Ishikawa (cell line): ENCODE results near the gene GLIPR1.

ENCODE experiments used
- CEBPB ChIP-seq: IDR thresholded peaks from 2 replicates; pipeline ENCODE4 v1.6.1; 2012
- CREB1 ChIP-seq: IDR thresholded peaks from 2 replicates; pipeline ENCODE4 v1.6.1; 2012; ENCODE audit warnings: low read depth
- EGR1 ChIP-seq: IDR thresholded peaks from 2 replicates; pipeline ENCODE4 v1.6.1; 2012
- EP300 ChIP-seq: IDR thresholded peaks from 2 replicates; pipeline ENCODE4 v1.6.1; 2012; ENCODE audit warnings: borderline replicate concordance
- FOXM1 ChIP-seq: IDR thresholded peaks from 2 replicates; pipeline ENCODE4 v1.6.1; 2012; ENCODE audit warnings: low read depth, borderline replicate concordance
- NFIC ChIP-seq: IDR thresholded peaks from 2 replicates; pipeline ENCODE4 v1.6.1; 2012
- RAD21 ChIP-seq: IDR thresholded peaks from 2 replicates; pipeline ENCODE4 v1.6.1; 2012; ENCODE audit warnings: low read depth
- TAF1 ChIP-seq: IDR thresholded peaks from 2 replicates; pipeline ENCODE4 v1.6.1; 2012; ENCODE audit warnings: low read depth, mild to moderate bottlenecking
- TEAD4 ChIP-seq: IDR thresholded peaks from 2 replicates; pipeline ENCODE4 v1.6.1; 2012
- YY1 ChIP-seq: IDR thresholded peaks from 2 replicates; pipeline ENCODE4 v1.6.1; 2012; ENCODE audit warnings: low read depth
- ZBTB7A ChIP-seq: IDR thresholded peaks from 2 replicates; pipeline ENCODE4 v1.6.1; 2012; ENCODE audit warnings: low read depth
- TF ChIP-seq, protein P1 (sequence below): IDR thresholded peaks from 2 replicates; pipeline ENCODE4 v1.6.1; 2012

- no peak for TF ChIP-seq CREB1
- TF ChIP-seq EGR1: no peak
- no peak for TF ChIP-seq RAD21
- no peak for TF ChIP-seq ZBTB7A
- TF ChIP-seq, protein P1, sequence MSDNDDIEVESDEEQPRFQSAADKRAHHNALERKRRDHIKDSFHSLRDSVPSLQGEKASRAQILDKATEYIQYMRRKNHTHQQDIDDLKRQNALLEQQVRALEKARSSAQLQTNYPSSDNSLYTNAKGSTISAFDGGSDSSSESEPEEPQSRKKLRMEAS: no peak
- no peak for TF ChIP-seq CEBPB
- no peak for TF ChIP-seq EP300
- TF ChIP-seq FOXM1: no peak
- no peak for TF ChIP-seq TAF1
- no peak for TF ChIP-seq NFIC
- TF ChIP-seq YY1: no peak
- TF ChIP-seq TEAD4: no peak
Measured at GRCh38 chr12:75478116-75478794, 2.3 kb upstream of the GLIPR1 start.
